ENCODE results near the gene NEIL1. TPM values are rescaled to one million over a fixed set of nuclear protein-coding genes. Genes with fewer than 3 reads are reported as not detected.

The NEIL1 gene
- total and polyA plus RNA-seq, 2 of the 8 experiments (the other 6 are each of a cell fraction or from before 2014, with no cell fraction given), result 10.4 to 10.9 TPM

DNA sequence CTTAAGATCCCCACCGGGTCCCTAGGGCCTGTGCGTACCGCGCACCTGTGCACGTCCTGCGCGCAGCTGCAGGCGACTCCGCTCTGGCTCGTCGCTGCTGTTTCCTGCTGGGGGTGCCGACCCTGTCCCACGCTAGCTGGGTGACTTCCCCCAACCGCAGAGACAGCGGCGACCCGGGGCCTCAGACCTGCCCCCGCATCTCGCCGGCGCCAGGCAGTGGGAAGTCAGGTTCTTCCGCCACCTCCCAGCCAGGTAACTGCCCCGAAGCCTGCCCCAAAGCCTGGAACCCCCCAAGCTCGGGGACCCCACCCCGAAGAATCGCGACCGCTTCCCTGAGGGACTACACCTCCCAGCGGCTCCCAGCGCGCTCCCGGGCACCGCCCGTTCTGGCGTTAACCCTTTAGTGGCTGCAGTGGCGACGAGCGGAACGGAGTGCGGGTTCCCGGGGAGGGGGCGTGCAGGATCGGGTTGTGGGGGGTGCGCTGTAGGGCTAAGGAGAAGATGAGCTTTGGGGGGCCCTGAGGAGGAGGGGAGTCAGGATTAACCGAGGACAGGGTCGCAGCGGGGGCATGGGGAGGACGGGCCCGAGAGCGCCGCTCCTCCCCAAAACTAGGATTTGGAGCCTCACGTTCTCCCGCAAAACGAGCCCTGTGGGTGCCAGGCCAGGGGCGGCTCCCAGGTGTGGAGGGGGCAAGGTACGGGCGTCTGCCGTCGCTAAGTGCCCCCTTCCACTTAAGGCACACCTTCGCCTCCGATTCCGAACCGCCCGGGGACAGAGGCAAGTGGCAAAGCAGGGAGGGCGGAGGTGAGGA lies 589 bp downstream of the NEIL1 start:
- H2BK120ac ChIP-seq (replicated peaks; ENCODE audit: low read depth, low read length), result no peak overlapping the region
- peak; percentile 48; the same call in 1 of the 2 replicates for TF ChIP-seq CREB1 (IDR thresholded peaks at IDR 0.05)
- TF ChIP-seq SIN3A (conservative IDR thresholded peaks at IDR 0.05 in 1 of 2, IDR thresholded peaks at IDR 0.05 in 1 of 2; ENCODE audit: low read depth in 1 of 2, low read length in 2 of 2), result peak in 1 of 2 experiments; percentile 13; a peak in 1 of 4 replicates
- TF ChIP-seq KDM4A (IDR thresholded peaks at IDR 0.05; ENCODE audit: low read depth, low read length, severe bottlenecking), result peak; percentile 58
- TF ChIP-seq SIX5 (IDR thresholded peaks at IDR 0.05; ENCODE audit: low read depth, low read length), result peak; percentile 33; the same call in 1 of the 2 replicates
- peak; percentile 35 for TF ChIP-seq SAP30 (IDR thresholded peaks at IDR 0.05; ENCODE audit: insufficient read depth, insufficient replicate concordance, low read length)
- peak in 1 of 2 experiments; percentile 75; a peak in 2 of 4 replicates for TF ChIP-seq HDAC2 (IDR thresholded peaks at IDR 0.05; ENCODE audit: borderline replicate concordance in 1 of 2, low read depth in 2 of 2, low read length in 2 of 2)
- TF ChIP-seq RNF2 (IDR thresholded peaks at IDR 0.05; ENCODE audit: borderline replicate concordance, low read depth, low read length, missing control alignments, poor library complexity, severe bottlenecking), result no peak
- TF ChIP-seq TAF1 (IDR thresholded peaks at IDR 0.05; ENCODE audit: low read depth, low read length), result no peak
- no peak for TF ChIP-seq NRF1 (IDR thresholded peaks at IDR 0.05; ENCODE audit: low read depth, low read length)
- peak; percentile 85 for TF ChIP-seq ASH2L (IDR thresholded peaks at IDR 0.05; ENCODE audit: low read length)

More for the DNA sequence above, 589 bp downstream of the NEIL1 start:
- peak overlapping the region; percentile 85 for H3K4ac ChIP-seq (replicated peaks; ENCODE audit: insufficient read length, low read depth, low read length)
- H3K14ac ChIP-seq (ENCODE audit: insufficient read length), result no peak overlapping the region
- no peak overlapping the region; the same call in 1 of the 2 replicates for H4K8ac ChIP-seq (ENCODE audit: extremely low read depth, insufficient read depth, low read length)
- DNase-seq (ENCODE audit: low read depth in 1 of 2, low spot score in 2 of 2) (peak in 1 of 2 experiments; percentile 87), FAIRE-seq (no peak)
- peaks cover 0 to 9% (median 5%) of the 10 kb centered on the region in 4 experiments; a peak in 4 of 7 replicates for H3K4me1 ChIP-seq (replicated peaks in 1 of 4; ENCODE audit: control insufficient read depth in 3 of 4, insufficient read depth in 4 of 4, low read length in 3 of 4)
- peak overlapping the region; percentile 84 to 85 for H3K4me2 ChIP-seq (ENCODE audit: insufficient read depth in 1 of 2, low read depth in 2 of 2, low read length in 2 of 2)
- H2BK20ac ChIP-seq (ENCODE audit: low read length), result no peak overlapping the region
- CTCF ChIA-PET (ENCODE audit: partially characterized antibody), result interaction anchor here (1.0 to 1.6 kb wide), 4 partner anchors 11 to 41 kb away, joined by 3 to 6 read pairs (median 4); partner anchors contain the start of gene MAN2C1
- peak overlapping the region; percentile 46 for H3K56ac ChIP-seq (replicated peaks; ENCODE audit: insufficient read length, low read depth, low read length)
- peaks cover 17% of the 10 kb centered on the region for H3K23me2 ChIP-seq (ENCODE audit: low read depth, low read length)
- peak overlapping the region; percentile 63 to 87 (median 76) for H3K4me3 ChIP-seq (ENCODE audit: extremely low read depth in 1 of 4, insufficient read depth in 2 of 4, low read depth in 3 of 4, low read length in 4 of 4)
- no peak overlapping the region; the same call in 1 of the 2 replicates for H2BK5ac ChIP-seq (ENCODE audit: low read depth, low read length)
- H3K79me1 ChIP-seq (ENCODE audit: low read depth, low read length), result no peaks in the 10 kb centered on the region
- peak overlapping the region in 3 of 4 experiments; percentile 26 to 56 (median 51); a peak in 5 of 7 replicates for H3K9ac ChIP-seq (replicated peaks in 1 of 4; ENCODE audit: extremely low read depth in 1 of 4, low read depth in 3 of 4, low read length in 3 of 4)
- no peak overlapping the region for H3K23ac ChIP-seq (ENCODE audit: insufficient read length)
- no peak overlapping the region; the same call in 1 of the 2 replicates for H2BK15ac ChIP-seq (ENCODE audit: low read length)
- H3K27me3 ChIP-seq (replicated peaks in 1 of 4; ENCODE audit: control insufficient read depth in 3 of 4, extremely low read depth in 1 of 4, insufficient read depth in 3 of 4, low read length in 3 of 4), result peaks cover 0 to 31% (median 16%) of the 10 kb centered on the region in 4 experiments; a peak in 5 of 7 replicates
- H2AFZ ChIP-seq (ENCODE audit: low read length), result peak overlapping the region; percentile 69
- H3K79me2 ChIP-seq (ENCODE audit: control insufficient read depth in 1 of 2, insufficient read depth in 2 of 2, low read length in 2 of 2), result no peaks in the 10 kb centered on the region
- no peaks in the 10 kb centered on the region for H3K9me3 ChIP-seq (ENCODE audit: insufficient read depth in 2 of 2, low read depth in 1 of 2, low read length in 1 of 2)
- no peak overlapping the region for H2AK5ac ChIP-seq (ENCODE audit: low read depth, low read length)
- H3K36me3 ChIP-seq (ENCODE audit: control insufficient read depth in 2 of 4, insufficient read depth in 4 of 4, low read length in 3 of 4), result no peaks in the 10 kb centered on the region
- peaks cover 0 to 7% of the 10 kb centered on the region in 2 experiments for H4K20me1 ChIP-seq (replicated peaks in 1 of 2; ENCODE audit: control insufficient read depth in 1 of 2, insufficient read depth in 2 of 2, low read length in 2 of 2)
- peak overlapping the region; percentile 65 for H4K91ac ChIP-seq (replicated peaks; ENCODE audit: insufficient read length, low read length)
- no peak overlapping the region for H4K5ac ChIP-seq (ENCODE audit: insufficient read length, low read depth, low read length)
- peak overlapping the region; percentile 87 for H3K18ac ChIP-seq (ENCODE audit: extremely low read depth, low read length)
- peak overlapping the region; percentile 39; the same call in 1 of the 2 replicates for H2BK12ac ChIP-seq (ENCODE audit: low read depth, low read length)
- WGBS, 2 experiments (ENCODE audit: extremely low coverage in 1 of 2, insufficient coverage in 1 of 2, insufficient read length in 1 of 2, insufficient replicate concordance in 2 of 2, low coverage in 1 of 2, low lambda C conversion rate in 2 of 2, missing lambda C conversion rate in 1 of 2), result 1% methylated on average over 62 of the region's 65 CpGs; no CpG with 5 or more reads in 1 of the 2 experiments
- H3K27ac ChIP-seq (ENCODE audit: low read depth, low read length), result no peak overlapping the region
- POLR2A ChIA-PET (ENCODE audit: partially characterized antibody), result interaction anchor here (1.3 to 8.2 kb wide), 5 partner anchors 8 to 86 kb away, joined by 3 to 69 read pairs (median 8); partner anchors contain the start of genes COMMD4 and MAN2C1
